NB4 (cell line): ENCODE data around the gene STRIP2.
"Not testable (repeated sequence)": the region's sequence is repeated elsewhere in the genome, so short reads cannot be mapped to it uniquely, and the experiment has no call there.

Experiments used
- POLR2A ChIP-seq: IDR thresholded peaks from 2 replicates; pipeline ENCODE4 v1.6.1; 2011; ENCODE audit warnings: mild to moderate bottlenecking; ENCODE audit not compliant: insufficient read length; ENCODE audit errors: extremely low read depth
- TF ChIP-seq, protein P1 (sequence below): IDR thresholded peaks from one replicate; pipeline ENCODE4 v1.5.1; 2012; ENCODE audit warnings: low read depth, low read length

DNA sequence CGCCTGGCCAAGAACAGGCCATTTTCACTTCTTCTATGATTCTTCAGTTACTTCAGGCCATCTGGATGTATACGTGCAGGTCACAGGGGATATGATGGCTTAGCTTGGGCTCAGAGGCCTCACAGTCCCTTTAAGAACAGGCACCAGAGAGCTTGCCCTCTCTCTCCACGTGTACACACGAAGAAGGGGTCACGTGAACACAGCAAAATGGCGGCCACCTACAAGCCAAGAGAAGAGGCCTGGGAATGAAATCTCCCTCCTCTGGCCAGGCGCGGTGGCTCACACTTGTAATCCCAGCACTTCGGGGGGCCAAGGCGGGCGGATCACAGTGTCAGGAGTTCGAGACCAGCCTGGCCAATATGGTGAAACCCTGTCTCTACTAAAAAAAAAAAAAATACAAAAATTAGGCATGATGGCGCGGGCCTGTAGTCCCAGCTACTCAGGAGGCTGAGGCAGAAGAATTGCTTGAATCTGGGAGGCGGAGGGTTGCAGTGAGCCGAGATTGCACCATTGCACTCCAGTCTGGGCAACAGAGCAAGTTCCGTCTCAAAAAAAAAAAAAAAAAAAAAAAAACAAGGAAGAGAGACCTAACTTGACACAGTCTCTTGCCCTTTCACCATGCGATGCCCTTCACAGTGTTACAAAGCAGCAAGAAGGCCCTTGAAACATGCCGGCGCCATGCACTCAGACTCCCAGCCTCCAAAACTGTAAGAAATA lies 100.5 kb downstream of the STRIP2 start:
- TF ChIP-seq, protein P1, sequence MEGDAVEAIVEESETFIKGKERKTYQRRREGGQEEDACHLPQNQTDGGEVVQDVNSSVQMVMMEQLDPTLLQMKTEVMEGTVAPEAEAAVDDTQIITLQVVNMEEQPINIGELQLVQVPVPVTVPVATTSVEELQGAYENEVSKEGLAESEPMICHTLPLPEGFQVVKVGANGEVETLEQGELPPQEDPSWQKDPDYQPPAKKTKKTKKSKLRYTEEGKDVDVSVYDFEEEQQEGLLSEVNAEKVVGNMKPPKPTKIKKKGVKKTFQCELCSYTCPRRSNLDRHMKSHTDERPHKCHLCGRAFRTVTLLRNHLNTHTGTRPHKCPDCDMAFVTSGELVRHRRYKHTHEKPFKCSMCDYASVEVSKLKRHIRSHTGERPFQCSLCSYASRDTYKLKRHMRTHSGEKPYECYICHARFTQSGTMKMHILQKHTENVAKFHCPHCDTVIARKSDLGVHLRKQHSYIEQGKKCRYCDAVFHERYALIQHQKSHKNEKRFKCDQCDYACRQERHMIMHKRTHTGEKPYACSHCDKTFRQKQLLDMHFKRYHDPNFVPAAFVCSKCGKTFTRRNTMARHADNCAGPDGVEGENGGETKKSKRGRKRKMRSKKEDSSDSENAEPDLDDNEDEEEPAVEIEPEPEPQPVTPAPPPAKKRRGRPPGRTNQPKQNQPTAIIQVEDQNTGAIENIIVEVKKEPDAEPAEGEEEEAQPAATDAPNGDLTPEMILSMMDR = not testable (repeated sequence)
- TF ChIP-seq POLR2A = not testable (repeated sequence)
